ENCODE measurements around the gene ADAM10. TPM values are rescaled to one million over a fixed set of nuclear protein-coding genes. Genes with fewer than 3 reads are reported as not detected.
"Not testable (repeated sequence)": the region's sequence is repeated elsewhere in the genome, so short reads cannot be mapped to it uniquely, and the experiment has no call there.

The ADAM10 gene
- 73.1 and 78.9 TPM in 2 replicates for total RNA-seq (2014; rRNA removed; shearing (Covaris generic))

- DNase-seq = peak; percentile 99
- Histone ChIP-seq H3K4me3 (ENCODE audit: insufficient read depth, low read depth, low read length) (peak within 1 kb of the TSS; percentile 97), H3K27me3 (ENCODE audit: control insufficient read depth, insufficient read depth, low read length) (no peaks in the 10 kb centered on the region), H3K36me3 (replicated peaks; ENCODE audit: control insufficient read depth, insufficient read depth, low read length) (no peaks in the 10 kb centered on the region)
Observed at GRCh38 chr15:58749532-58750337, at the start of gene ADAM10. ADAM10 (minus strand) TSS chr15:58749707; CDS start chr15:58749534, 173 bp downstream.

GRCh38 chr15:58797505-58797904 is 48.0 kb upstream of the ADAM10 start:
- Histone ChIP-seq H3K27me3 (ENCODE audit: control insufficient read depth, insufficient read depth, low read length) (no peaks in the 10 kb centered on the region), H3K36me3 (replicated peaks; ENCODE audit: control insufficient read depth, insufficient read depth, low read length) (no peaks in the 10 kb centered on the region), H3K4me3 (ENCODE audit: insufficient read depth, low read depth, low read length) (no peak overlapping the region)
- no peak for DNase-seq

GRCh38 chr15:58795825-58796224 is 46.3 kb upstream of the ADAM10 start:
- DNase-seq = no peak
- Histone ChIP-seq H3K36me3 (replicated peaks; ENCODE audit: control insufficient read depth, insufficient read depth, low read length) (no peaks in the 10 kb centered on the region), H3K27me3 (ENCODE audit: control insufficient read depth, insufficient read depth, low read length) (no peaks in the 10 kb centered on the region), H3K4me3 (ENCODE audit: insufficient read depth, low read depth, low read length) (no peak overlapping the region)

DNA sequence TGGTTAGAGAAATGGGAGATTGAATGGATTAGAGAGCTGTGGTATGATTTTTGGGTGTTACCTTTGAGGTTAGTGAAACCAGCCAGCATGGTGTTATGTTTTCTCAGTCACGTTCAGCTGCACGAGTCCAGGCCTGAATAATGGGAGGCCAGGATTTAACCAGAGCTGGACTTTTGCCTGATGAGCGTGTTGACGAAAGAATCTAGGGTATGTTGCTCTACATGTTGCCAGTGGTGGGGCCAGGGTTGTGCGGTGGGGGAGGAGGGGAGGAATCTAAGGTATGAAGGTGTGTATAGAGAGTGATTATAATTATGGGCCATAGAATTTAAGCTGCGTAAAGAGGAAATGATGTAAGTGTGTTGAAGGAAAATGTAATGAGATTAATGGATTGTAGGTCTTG is 44.4 kb upstream of the ADAM10 start:
- no peaks in the 10 kb centered on the region for H3K27me3 ChIP-seq (ENCODE audit: control insufficient read depth, insufficient read depth, low read length)
- H3K4me3 ChIP-seq (ENCODE audit: insufficient read depth, low read depth, low read length) = no peak overlapping the region
- DNase-seq = peak; percentile 28
- no peaks in the 10 kb centered on the region for H3K36me3 ChIP-seq (replicated peaks; ENCODE audit: control insufficient read depth, insufficient read depth, low read length)

DNA sequence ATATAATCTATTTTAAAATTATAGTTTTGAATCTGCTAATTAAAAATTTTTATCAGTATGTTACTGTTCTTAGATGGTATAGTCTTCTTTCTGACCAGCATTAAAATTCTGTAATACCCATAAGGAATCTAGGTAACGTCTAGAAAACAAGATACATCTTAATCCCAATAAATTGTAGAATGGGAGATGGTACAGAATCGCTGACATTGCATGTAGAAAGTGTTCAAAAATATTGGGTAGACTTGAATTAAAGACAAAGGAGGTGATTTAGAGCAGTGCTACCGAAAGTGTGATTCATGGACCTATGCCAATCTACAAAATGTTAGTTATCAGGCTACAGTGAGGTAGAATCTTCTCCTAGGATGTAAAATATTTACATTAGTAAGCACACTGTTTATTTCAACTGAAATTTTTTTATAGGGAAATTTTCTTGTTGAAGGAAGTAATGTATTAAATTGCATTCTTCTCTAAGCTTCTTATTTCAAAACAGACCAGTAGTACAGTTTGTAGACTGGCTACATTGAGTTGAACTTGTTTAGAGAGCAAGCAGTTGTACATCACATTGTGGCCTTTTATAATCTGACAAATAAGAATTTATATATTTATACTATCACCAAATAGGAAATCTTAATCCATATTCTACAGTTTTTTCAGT is 38.7 kb upstream of the ADAM10 start:
- no peak for DNase-seq
- H3K4me3 ChIP-seq (ENCODE audit: insufficient read depth, low read depth, low read length) = no peak overlapping the region
- H3K36me3 ChIP-seq (replicated peaks; ENCODE audit: control insufficient read depth, insufficient read depth, low read length) = no peaks in the 10 kb centered on the region
- no peaks in the 10 kb centered on the region for H3K27me3 ChIP-seq (ENCODE audit: control insufficient read depth, insufficient read depth, low read length)

GRCh38 chr15:58785355-58785754 is 35.8 kb upstream of the ADAM10 start:
- no peak for DNase-seq
- no peak overlapping the region for H3K4me3 ChIP-seq (ENCODE audit: insufficient read depth, low read depth, low read length)

GRCh38 chr15:58779554-58779953 is 30.0 kb upstream of the ADAM10 start:
- no peak for DNase-seq
- H3K4me3 ChIP-seq (ENCODE audit: insufficient read depth, low read depth, low read length) = no peak overlapping the region
- H3K27me3 ChIP-seq (ENCODE audit: control insufficient read depth, insufficient read depth, low read length) = no peaks in the 10 kb centered on the region
- no peaks in the 10 kb centered on the region for H3K36me3 ChIP-seq (replicated peaks; ENCODE audit: control insufficient read depth, insufficient read depth, low read length)

More at GRCh38 chr15:58785355-58785754, 35.8 kb upstream of the ADAM10 start:
- Histone ChIP-seq H3K27me3 (ENCODE audit: control insufficient read depth, insufficient read depth, low read length) (no peaks in the 10 kb centered on the region), H3K36me3 (replicated peaks; ENCODE audit: control insufficient read depth, insufficient read depth, low read length) (no peaks in the 10 kb centered on the region)

- Histone ChIP-seq H3K36me3 (replicated peaks; ENCODE audit: control insufficient read depth, insufficient read depth, low read length) (no peaks in the 10 kb centered on the region), H3K27me3 (ENCODE audit: control insufficient read depth, insufficient read depth, low read length) (no peaks in the 10 kb centered on the region), H3K4me3 (ENCODE audit: insufficient read depth, low read depth, low read length) (no peak overlapping the region)
- no peak for DNase-seq
Observed at GRCh38 chr15:58777107-58777506, 27.6 kb upstream of the ADAM10 start.

- H3K27me3 ChIP-seq (ENCODE audit: control insufficient read depth, insufficient read depth, low read length) = no peaks in the 10 kb centered on the region
- DNase-seq = no peak
- no peak overlapping the region for H3K4me3 ChIP-seq (ENCODE audit: insufficient read depth, low read depth, low read length)
- no peaks in the 10 kb centered on the region for H3K36me3 ChIP-seq (replicated peaks; ENCODE audit: control insufficient read depth, insufficient read depth, low read length)
Observed at GRCh38 chr15:58775402-58775801, 25.9 kb upstream of the ADAM10 start.

- H3K36me3 ChIP-seq (replicated peaks; ENCODE audit: control insufficient read depth, insufficient read depth, low read length) = no peaks in the 10 kb centered on the region
- DNase-seq = no peak
Observed at GRCh38 chr15:58773024-58773423, 23.5 kb upstream of the ADAM10 start.

DNA sequence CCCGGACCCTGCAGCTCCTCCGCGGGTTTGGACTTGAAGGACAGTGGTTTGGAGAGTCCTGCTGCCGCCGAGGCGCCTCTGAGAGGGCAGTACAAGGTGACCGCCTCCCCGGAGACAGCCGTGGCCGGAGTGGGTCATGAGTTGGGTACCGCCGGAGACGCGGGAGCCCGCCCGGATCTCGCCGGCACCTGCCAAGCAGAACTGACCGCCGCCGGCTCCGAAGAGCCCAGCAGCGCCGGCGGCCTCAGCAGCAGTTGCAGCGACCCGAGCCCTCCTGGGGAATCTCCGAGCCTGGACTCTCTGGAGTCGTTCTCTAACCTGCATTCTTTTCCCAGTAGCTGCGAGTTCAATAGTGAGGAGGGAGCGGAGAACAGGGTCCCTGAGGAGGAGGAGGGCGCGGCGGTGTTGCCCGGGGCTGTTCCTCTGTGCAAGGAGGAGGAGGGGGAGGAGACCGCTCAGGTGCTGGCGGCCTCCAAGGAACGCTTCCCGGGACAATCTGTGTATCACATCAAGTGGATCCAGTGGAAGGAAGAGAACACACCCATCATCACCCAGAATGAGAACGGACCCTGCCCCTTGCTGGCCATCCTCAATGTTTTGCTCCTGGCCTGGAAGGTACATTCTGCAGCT is 22.2 kb upstream of the ADAM10 start:
- DNase-seq = peak; percentile 82

More at GRCh38 chr15:58773024-58773423, 23.5 kb upstream of the ADAM10 start:
- Histone ChIP-seq H3K4me3 (ENCODE audit: insufficient read depth, low read depth, low read length) (no peak overlapping the region), H3K27me3 (ENCODE audit: control insufficient read depth, insufficient read depth, low read length) (no peaks in the 10 kb centered on the region)

GRCh38 chr15:58770857-58771620 is 21.5 kb upstream of the ADAM10 start, which contains the start of gene MINDY2:
MINDY2 (plus strand) TSS chr15:58771302; CDS start chr15:58771396, 94 bp downstream.
- peak; percentile 96 for DNase-seq
- Histone ChIP-seq H3K4me3 (ENCODE audit: insufficient read depth, low read depth, low read length) (peak within 1 kb of the TSS; percentile 93), H3K27me3 (ENCODE audit: control insufficient read depth, insufficient read depth, low read length) (no peaks in the 10 kb centered on the region), H3K36me3 (replicated peaks; ENCODE audit: control insufficient read depth, insufficient read depth, low read length) (no peaks in the 10 kb centered on the region)

More for the DNA sequence above, 22.2 kb upstream of the ADAM10 start:
- no peaks in the 10 kb centered on the region for H3K36me3 ChIP-seq (replicated peaks; ENCODE audit: control insufficient read depth, insufficient read depth, low read length)
- no peaks in the 10 kb centered on the region for H3K27me3 ChIP-seq (ENCODE audit: control insufficient read depth, insufficient read depth, low read length)
- peak overlapping the region; percentile 93 for H3K4me3 ChIP-seq (ENCODE audit: insufficient read depth, low read depth, low read length)

DNA sequence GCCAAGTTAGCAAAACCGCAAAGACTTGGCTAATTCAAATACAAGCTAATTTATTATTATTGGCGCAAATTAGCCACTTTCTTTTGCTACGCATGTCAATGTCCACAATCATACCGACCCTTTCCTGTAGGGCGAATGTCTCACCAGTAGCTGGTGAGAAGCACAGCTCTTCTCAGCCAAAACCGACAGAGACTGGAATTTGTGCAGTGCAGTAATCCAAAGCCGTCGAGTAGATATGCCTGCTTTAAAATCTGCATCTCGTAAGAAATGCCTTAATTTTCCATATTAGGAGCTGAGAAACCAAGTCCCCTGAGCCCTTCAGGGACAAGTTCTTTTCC is 21.0 kb upstream of the ADAM10 start:
- DNase-seq = no peak
- H3K4me3 ChIP-seq (ENCODE audit: insufficient read depth, low read depth, low read length) = peak overlapping the region; percentile 93
- no peaks in the 10 kb centered on the region for H3K27me3 ChIP-seq (ENCODE audit: control insufficient read depth, insufficient read depth, low read length)
- no peaks in the 10 kb centered on the region for H3K36me3 ChIP-seq (replicated peaks; ENCODE audit: control insufficient read depth, insufficient read depth, low read length)

GRCh38 chr15:58768601-58769004 is 19.1 kb upstream of the ADAM10 start:
- H3K27me3 ChIP-seq (ENCODE audit: control insufficient read depth, insufficient read depth, low read length); H3K36me3 ChIP-seq (replicated peaks; ENCODE audit: control insufficient read depth, insufficient read depth, low read length); H3K4me3 ChIP-seq (ENCODE audit: insufficient read depth, low read depth, low read length): not testable (repeated sequence)

More at GRCh38 chr15:58768601-58769004, 19.1 kb upstream of the ADAM10 start:
- DNase-seq = not testable (repeated sequence)

All from H7 (cell line).